Cardiac fibroblast (primary cell): Measurements from ENCODE around the gene PRMT7.
A peak's percentile ranks its signal among the peaks of the same experiment; 100 is the strongest.

Source experiments
- DNase-seq, 2 donors: peaks; one replicate each; pipeline versions ENCODE4 v3.0.0 to v3.0.0-alpha.2; 2010; ENCODE audit warnings: low read depth in 2 of 2
- H3K4me3 ChIP-seq, 2 donors: replicated peaks in 1 of 2; 1 replicate in 1 of 2; 2 replicates in 1 of 2; pipeline ENCODE4 v1.5.1; 2011; ENCODE audit warnings: low read depth in 2 of 2, low read length in 2 of 2, mild to moderate bottlenecking in 2 of 2, moderate library complexity in 1 of 2
- CTCF ChIP-seq: IDR thresholded peaks from one replicate; pipeline ENCODE4 v1.5.1; 2011; ENCODE audit warnings: low read depth, mild to moderate bottlenecking, low read length, inconsistent platforms

PRMT7 gene

GRCh38 chr16:68310774-68311511 lies at the start of gene PRMT7, which contains the start of gene SLC7A6OS:
Gene PRMT7, plus strand, starts transcription at chr16:68311019. Its CDS starts 4,961 bp downstream, at chr16:68315980.
Gene SLC7A6OS, minus strand, starts transcription at chr16:68310946. Its CDS starts 20 bp downstream, at chr16:68310926.
- peak within 1 kb of the TSS; percentile 98 to 99 for H3K4me3 ChIP-seq
- TF ChIP-seq CTCF = peak; percentile 6
- DNase-seq = peak; percentile 87 to 89

- peak overlapping the region; percentile 55 to 95 for H3K4me3 ChIP-seq
- DNase-seq = no peak
- no peak for TF ChIP-seq CTCF
Observed at GRCh38 chr16:68263559-68264127, 47.2 kb upstream of the PRMT7 start.

GRCh38 chr16:68264128-68265077 lies 46.4 kb upstream of the PRMT7 start, which contains the start of gene SLC7A6:
Gene SLC7A6, plus strand, starts transcription at chr16:68264526. Its CDS starts 10,201 bp downstream, at chr16:68274727.
- H3K4me3 ChIP-seq = peak within 1 kb of the TSS; percentile 93 to 95
- peak; percentile 77 for TF ChIP-seq CTCF
- peak; percentile 75 to 78 for DNase-seq

GRCh38 chr16:68265078-68265920 lies 45.5 kb upstream of the PRMT7 start:
- peak; percentile 65 to 81 for DNase-seq
- TF ChIP-seq CTCF = no peak
- H3K4me3 ChIP-seq = peak overlapping the region; percentile 93 to 95

GRCh38 chr16:68267612-68268405 lies 43.0 kb upstream of the PRMT7 start:
- DNase-seq = no peak
- no peak for TF ChIP-seq CTCF

More at GRCh38 chr16:68267612-68268405, 43.0 kb upstream of the PRMT7 start:
- no peak overlapping the region for H3K4me3 ChIP-seq
